Activated CD4-positive, alpha-beta T cell treated with anti-CD3 and anti-CD28 coated beads for 36 hours (primary cell): ENCODE results near the gene SLC25A20. TPM values are rescaled to one million over a fixed set of nuclear protein-coding genes. Genes with fewer than 3 reads are reported as not detected.

Experiments
- ATAC-seq: fragments of 200-7000 bp; cut with Tn5 transposase; one replicate; pipeline ENCODE4 v1.10.0; 2021; ENCODE audit warnings: mild to moderate bottlenecking, moderate library complexity
- CTCF ChIA-PET: fragments of 350-600 bp; sonication (Branson Sonifier 250); formaldehyde crosslinking; loops from one replicate; lab custom pipeline; 2021; ENCODE audit warnings: antibody characterized with exemption; lab: Charles Lee
- POLR2A ChIA-PET: fragments of 350-600 bp; sonication (Branson Sonifier 250); formaldehyde crosslinking; loops from one replicate; lab custom pipeline; 2021; ENCODE audit warnings: antibody characterized with exemption, inconsistent platforms; lab: Charles Lee
- DNase-seq: peaks from one replicate; pipeline ENCODE4 v3.0.0-alpha.2; 2020
- H3K27ac Mint-ChIP-seq: one replicate; pipeline ENCODE4 v1.8.0; 2021; ENCODE audit warnings: mixed read lengths
- H3K27me3 Mint-ChIP-seq: one replicate; pipeline ENCODE4 v1.8.0; 2021; ENCODE audit warnings: mixed read lengths
- H3K36me3 Mint-ChIP-seq: one replicate; pipeline ENCODE4 v1.8.0; 2021; ENCODE audit warnings: low read depth, mixed read lengths
- H3K4me1 Mint-ChIP-seq: one replicate; pipeline ENCODE4 v1.8.0; 2021; ENCODE audit warnings: mixed read lengths
- H3K4me3 Mint-ChIP-seq: one replicate; pipeline ENCODE4 v1.8.0; 2021; ENCODE audit warnings: mild to moderate bottlenecking, moderate library complexity, mixed read lengths
- H3K9me3 Mint-ChIP-seq: one replicate; pipeline ENCODE4 v1.8.0; 2021; ENCODE audit warnings: low read depth, mixed read lengths
- intact Hi-C, 2 experiments: fragments of 100-400 bp; cut with DNase I in 1 of 2; cut with micrococcal nuclease in 1 of 2; formaldehyde crosslinking; loops; one replicate each; pipeline versions ENCODE4 v1.14.2 to v1.15.1; 2022 to 2024; cut with DNase I, micrococcal nuclease
- total RNA-seq, 2 experiments: library from RNA; stranded (reverse); gene quantifications; one replicate each; pipeline ENCODE4 v1.2.3, GENCODE V29; 2021

Gene SLC25A20
- total RNA-seq, 2 experiments from 2014 or later, result 15.8 to 18.5 TPM

- H3K4me1 Mint-ChIP-seq, result no peaks in the 10 kb centered on the region
- H3K27me3 Mint-ChIP-seq, result no peaks in the 10 kb centered on the region
- H3K4me3 Mint-ChIP-seq, result no peak overlapping the region
- no peak overlapping the region for H3K27ac Mint-ChIP-seq
- DNase-seq (no peak), ATAC-seq (no peak)
- no peaks in the 10 kb centered on the region for H3K9me3 Mint-ChIP-seq
- intact Hi-C loops, result no loop called here
- H3K36me3 Mint-ChIP-seq, result peaks cover 6% of the 10 kb centered on the region
- CTCF ChIA-PET, result interaction anchor here (0.6 to 0.9 kb wide), 2 partner anchors 9 to 10 kb away, joined by 3 to 6 read pairs; no protein-coding TSS in a partner anchor
- POLR2A ChIA-PET, result no interaction called here
Observed at GRCh38 chr3:48877671-48878070, 21.0 kb downstream of the SLC25A20 start.

- POLR2A ChIA-PET, result no interaction called here
- Mint-ChIP-seq H3K27ac (no peak overlapping the region), H3K36me3 (peaks cover 14% of the 10 kb centered on the region), H3K9me3 (no peaks in the 10 kb centered on the region), H3K4me3 (no peak overlapping the region), H3K4me1 (no peaks in the 10 kb centered on the region), H3K27me3 (no peaks in the 10 kb centered on the region)
- CTCF ChIA-PET, result interaction anchor here (0.9 kb wide), 1 partner anchor 370 kb away, joined by 3 read pairs; no protein-coding TSS in a partner anchor
- ATAC-seq, result no peak
- no peak for DNase-seq
- intact Hi-C loops, result no loop called here
Observed at GRCh38 chr3:48863122-48863521, 35.6 kb downstream of the SLC25A20 start.

- H3K9me3 Mint-ChIP-seq, result no peaks in the 10 kb centered on the region
- POLR2A ChIA-PET, result no interaction called here
- H3K27me3 Mint-ChIP-seq, result no peaks in the 10 kb centered on the region
- intact Hi-C loops, result no loop called here
- H3K4me1 Mint-ChIP-seq, result no peaks in the 10 kb centered on the region
- CTCF ChIA-PET, result no interaction called here
- H3K36me3 Mint-ChIP-seq, result peaks cover 12% of the 10 kb centered on the region
- no peak for ATAC-seq
- H3K27ac Mint-ChIP-seq, result peak overlapping the region; percentile 19
- H3K4me3 Mint-ChIP-seq, result no peak overlapping the region
- DNase-seq, result no peak
Observed at GRCh38 chr3:48859206-48859605, 39.5 kb downstream of the SLC25A20 start.

- no peak for ATAC-seq
- Mint-ChIP-seq H3K27me3 (no peaks in the 10 kb centered on the region), H3K4me1 (no peaks in the 10 kb centered on the region), H3K27ac (peak overlapping the region; percentile 19), H3K9me3 (no peaks in the 10 kb centered on the region), H3K4me3 (no peak overlapping the region), H3K36me3 (peaks cover 12% of the 10 kb centered on the region)
- intact Hi-C loops, result no loop called here
- ChIA-PET CTCF (no interaction called here), POLR2A (no interaction called here)
- no peak for DNase-seq
Observed at GRCh38 chr3:48858709-48859108, 40.0 kb downstream of the SLC25A20 start.

GRCh38 chr3:48857641-48858040, 41.0 kb downstream of the SLC25A20 start:
- no peak overlapping the region for H3K27ac Mint-ChIP-seq
- POLR2A ChIA-PET, result interaction anchor here (0.6 kb wide), 1 partner anchor 28 kb away, joined by 7 read pairs; no protein-coding TSS in a partner anchor
- intact Hi-C loops, result no loop called here
- no peak for ATAC-seq
- DNase-seq, result no peak
- no peaks in the 10 kb centered on the region for H3K4me1 Mint-ChIP-seq
- H3K9me3 Mint-ChIP-seq, result no peaks in the 10 kb centered on the region
- no peak overlapping the region for H3K4me3 Mint-ChIP-seq
- peaks cover 12% of the 10 kb centered on the region for H3K36me3 Mint-ChIP-seq
- H3K27me3 Mint-ChIP-seq, result no peaks in the 10 kb centered on the region
- CTCF ChIA-PET, result no interaction called here

GRCh38 chr3:48856469-48856868, 42.2 kb downstream of the SLC25A20 start:
- Mint-ChIP-seq H3K36me3 (peaks cover 7% of the 10 kb centered on the region), H3K27ac (no peak overlapping the region), H3K4me3 (no peak overlapping the region), H3K9me3 (no peaks in the 10 kb centered on the region), H3K27me3 (no peaks in the 10 kb centered on the region), H3K4me1 (no peaks in the 10 kb centered on the region)
- intact Hi-C loops, result no loop called here
- ChIA-PET CTCF (interaction anchor here (1.5 kb wide), 1 partner anchor 14 kb away, joined by 4 read pairs; no protein-coding TSS in a partner anchor), POLR2A (interaction anchor here (0.7 kb wide), 1 partner anchor 99 kb away, joined by 4 read pairs; no protein-coding TSS in a partner anchor)
- ATAC-seq (no peak), DNase-seq (no peak)

- CTCF ChIA-PET, result interaction anchor here (0.5 to 1.5 kb wide), 2 partner anchors 15 to 131 kb away, joined by 3 to 4 read pairs; no protein-coding TSS in a partner anchor
- no peak for ATAC-seq
Observed at GRCh38 chr3:48855681-48856447, 42.8 kb downstream of the SLC25A20 start.

GRCh38 chr3:48852151-48852550, 46.5 kb downstream of the SLC25A20 start:
- peaks cover 2% of the 10 kb centered on the region for H3K36me3 Mint-ChIP-seq
- ATAC-seq, result no peak
- POLR2A ChIA-PET, result no interaction called here
- no peak overlapping the region for H3K27ac Mint-ChIP-seq
- intact Hi-C loops, result no loop called here
- H3K27me3 Mint-ChIP-seq, result no peaks in the 10 kb centered on the region
- no peak overlapping the region for H3K4me3 Mint-ChIP-seq
- DNase-seq, result no peak
- peaks cover 7% of the 10 kb centered on the region for H3K4me1 Mint-ChIP-seq
- no peaks in the 10 kb centered on the region for H3K9me3 Mint-ChIP-seq
- CTCF ChIA-PET, result no interaction called here

More at GRCh38 chr3:48855681-48856447, 42.8 kb downstream of the SLC25A20 start:
- no peak overlapping the region for H3K27ac Mint-ChIP-seq
- no peaks in the 10 kb centered on the region for H3K4me1 Mint-ChIP-seq
- no peaks in the 10 kb centered on the region for H3K27me3 Mint-ChIP-seq
- no peaks in the 10 kb centered on the region for H3K9me3 Mint-ChIP-seq
- POLR2A ChIA-PET, result interaction anchor here (0.5 to 0.7 kb wide), 2 partner anchors 25 to 99 kb away, joined by 4 to 6 read pairs; no protein-coding TSS in a partner anchor
- intact Hi-C loops, result no loop called here
- H3K4me3 Mint-ChIP-seq, result no peak overlapping the region
- H3K36me3 Mint-ChIP-seq, result peaks cover 7% of the 10 kb centered on the region
- DNase-seq, result no peak

GRCh38 chr3:48851407-48851806, 47.3 kb downstream of the SLC25A20 start:
- H3K27ac Mint-ChIP-seq, result no peak overlapping the region
- H3K36me3 Mint-ChIP-seq, result peaks cover 2% of the 10 kb centered on the region
- H3K4me3 Mint-ChIP-seq, result no peak overlapping the region
- DNase-seq (no peak), ATAC-seq (no peak)
- ChIA-PET CTCF (no interaction called here), POLR2A (no interaction called here)
- no peaks in the 10 kb centered on the region for H3K27me3 Mint-ChIP-seq
- peaks cover 12% of the 10 kb centered on the region for H3K4me1 Mint-ChIP-seq
- H3K9me3 Mint-ChIP-seq, result no peaks in the 10 kb centered on the region
- intact Hi-C loops, result no loop called here

GRCh38 chr3:48848816-48849515, 49.7 kb downstream of the SLC25A20 start:
- Mint-ChIP-seq H3K36me3 (peaks cover 6% of the 10 kb centered on the region), H3K4me3 (no peak overlapping the region), H3K9me3 (no peaks in the 10 kb centered on the region), H3K27ac (peak overlapping the region; percentile 87), H3K4me1 (peaks cover 26% of the 10 kb centered on the region), H3K27me3 (no peaks in the 10 kb centered on the region)
- intact Hi-C loops, result loop anchor here (5.0 to 10.0 kb wide), 3 partner anchors 68 to 1376 kb away; partner anchors contain the start of gene ARIH2 (in 1 of the 2)
- DNase-seq, result no peak
- ChIA-PET POLR2A (no interaction called here), CTCF (no interaction called here)
- ATAC-seq, result no peak
